PC-9 (cell line): ENCODE results near the gene PCDH15. TPM values are rescaled to one million over a fixed set of nuclear protein-coding genes. Genes with fewer than 3 reads are reported as not detected.
A peak's percentile ranks its signal among the peaks of the same experiment; 100 is the strongest.

Experiments
- BruUV-seq: library from RNA; stranded (reverse); fragments of 400-500 nt; replicated peaks from 2 replicates; lab custom pipeline; 2021; lab: Mats Ljungman, UMichigan
- CTCF ChIA-PET: fragments of 300-600 bp; sonication (Branson Sonifier 250); formaldehyde crosslinking; loops from one replicate; lab custom pipeline; 2022; ENCODE audit warnings: antibody characterized with exemption; lab: Charles Lee
- POLR2A ChIA-PET: fragments of 300-600 bp; sonication (Branson Sonifier 250); formaldehyde crosslinking; loops from one replicate; lab custom pipeline; 2022; ENCODE audit warnings: antibody characterized with exemption; ENCODE audit not compliant: unreplicated experiment; lab: Charles Lee
- DNase-seq, 2 experiments: peaks; one replicate each; pipeline versions ENCODE4 v3.0.0 to v3.0.0-alpha.2; 2015 to 2022; ENCODE audit warnings: mixed read lengths in 1 of 2
- H2AFZ ChIP-seq: fragments of 200-600 bp; sonication (generic); 2 replicates; pipeline ENCODE4 v1.8.1; 2017; ENCODE audit warnings: antibody characterized with exemption
- H3F3A ChIP-seq: fragments of 200-600 bp; sonication (generic); 2 replicates; pipeline ENCODE4 v1.8.1; 2017; ENCODE audit warnings: antibody characterized with exemption, mild to moderate bottlenecking, low read depth; ENCODE audit not compliant: insufficient read depth
- H3K27ac ChIP-seq: fragments of 200-600 bp; sonication (generic); 2 replicates; pipeline ENCODE4 v1.6.1; 2016; ENCODE audit warnings: mixed run types
- H3K27me3 ChIP-seq: fragments of 200-600 bp; sonication (generic); 2 replicates; pipeline ENCODE4 v1.6.1; 2016; ENCODE audit warnings: low read depth, mixed run types; ENCODE audit not compliant: insufficient read depth
- H3K36me3 ChIP-seq: fragments of 200-600 bp; sonication (generic); 2 replicates; pipeline ENCODE4 v1.6.1; 2016; ENCODE audit warnings: low read depth, mixed run types
- H3K4me1 ChIP-seq: fragments of 200-600 bp; sonication (generic); replicated peaks from 2 replicates; pipeline ENCODE4 v1.6.1; 2016; ENCODE audit warnings: mixed run types; ENCODE audit not compliant: insufficient read depth
- H3K4me2 ChIP-seq: fragments of 200-600 bp; sonication (generic); 2 replicates; pipeline ENCODE4 v1.6.1; 2017; ENCODE audit warnings: mixed run types
- H3K4me3 ChIP-seq: fragments of 200-600 bp; sonication (generic); 2 replicates; pipeline ENCODE4 v1.6.1; 2016; ENCODE audit warnings: mixed run types
- H3K79me2 ChIP-seq: fragments of 200-600 bp; sonication (generic); 2 replicates; pipeline ENCODE4 v1.6.1; 2017; ENCODE audit warnings: low read depth, mixed run types
- H3K9me2 ChIP-seq: fragments of 200-600 bp; sonication (generic); 2 replicates; pipeline ENCODE4 v1.8.1; 2017; ENCODE audit warnings: mild to moderate bottlenecking; ENCODE audit not compliant: insufficient read depth
- H3K9me3 ChIP-seq: fragments of 200-600 bp; sonication (generic); 2 replicates; pipeline ENCODE4 v1.8.1; 2016; ENCODE audit warnings: low read depth; ENCODE audit not compliant: insufficient read depth
- H4K20me1 ChIP-seq: fragments of 200-600 bp; sonication (generic); 2 replicates; pipeline ENCODE4 v1.8.1; 2017; ENCODE audit not compliant: insufficient read depth
- CTCF ChIP-seq: fragments of 200-600 bp; sonication (generic); conservative IDR thresholded peaks from 2 replicates; pipeline ENCODE4 v1.6.1; 2017; ENCODE audit warnings: mixed run types, antibody characterized with exemption, mild to moderate bottlenecking, moderate library complexity
- EZH2 ChIP-seq: fragments of 200-600 bp; sonication (generic); IDR thresholded peaks from 2 replicates; pipeline ENCODE4 v1.8.0; 2017; ENCODE audit warnings: antibody characterized with exemption, low read depth
- intact Hi-C: fragments of 100-400 bp; cut with micrococcal nuclease; formaldehyde crosslinking; loops from one replicate; pipeline ENCODE4 v1.10.0; 2022; ENCODE audit not compliant: unreplicated experiment
- total RNA-seq: library from RNA; stranded (reverse); gene quantifications from 2 replicates; pipeline ENCODE4 v1.2.3, GENCODE V29; 2021

The PCDH15 gene
- total RNA-seq, 1 experiment from 2014 or later, result not detected

GRCh38 chr10:54454271-54454670 lies 346.8 kb downstream of the PCDH15 start:
- Histone ChIP-seq H3F3A (no peaks in the 10 kb centered on the region), H4K20me1 (peaks cover 4% of the 10 kb centered on the region; the same call in 1 of the 2 replicates), H3K4me3 (no peak overlapping the region), H3K4me1 (no peaks in the 10 kb centered on the region), H3K79me2 (no peaks in the 10 kb centered on the region), H3K4me2 (no peak overlapping the region), H3K27me3 (no peaks in the 10 kb centered on the region), H3K27ac (no peak overlapping the region), H2AFZ (0 out of 2 replicates have a peak overlapping the region, but pooled peaks have one; percentile 25), H3K9me3 (no peaks in the 10 kb centered on the region), H3K9me2 (no peaks in the 10 kb centered on the region), H3K36me3 (no peaks in the 10 kb centered on the region)
- BruUV-seq, result no TSS peak
- CTCF ChIA-PET, result no interaction called here
- POLR2A ChIA-PET, result no interaction called here
- intact Hi-C loops, result no loop called here
- no peak for DNase-seq
- TF ChIP-seq EZH2, result no peak
- TF ChIP-seq CTCF, result no peak

- Histone ChIP-seq H3K27me3 (no peaks in the 10 kb centered on the region), H3K9me2 (no peaks in the 10 kb centered on the region), H3K36me3 (no peaks in the 10 kb centered on the region), H3K4me3 (no peak overlapping the region), H4K20me1 (peaks cover 6% of the 10 kb centered on the region; the same call in 1 of the 2 replicates), H3K79me2 (no peaks in the 10 kb centered on the region), H2AFZ (no peak overlapping the region), H3F3A (no peaks in the 10 kb centered on the region), H3K4me2 (no peak overlapping the region), H3K27ac (no peak overlapping the region), H3K9me3 (no peaks in the 10 kb centered on the region), H3K4me1 (no peaks in the 10 kb centered on the region)
- POLR2A ChIA-PET, result no interaction called here
- intact Hi-C loops, result no loop called here
- DNase-seq, result no peak
- no peak for TF ChIP-seq EZH2
- no peak for TF ChIP-seq CTCF
- CTCF ChIA-PET, result no interaction called here
- BruUV-seq, result no TSS peak
Observed at GRCh38 chr10:54449056-54449455, 352.0 kb downstream of the PCDH15 start.

GRCh38 chr10:54444170-54444569 lies 356.9 kb downstream of the PCDH15 start:
- 0 out of 2 replicates have a peak, but pooled peaks cover under 1% of the 10 kb centered on the region for H4K20me1 ChIP-seq
- H3K36me3 ChIP-seq, result no peaks in the 10 kb centered on the region
- no peaks in the 10 kb centered on the region for H3K9me2 ChIP-seq
- no peak overlapping the region for H2AFZ ChIP-seq
- H3K4me1 ChIP-seq, result no peaks in the 10 kb centered on the region
- intact Hi-C loops, result no loop called here
- no peaks in the 10 kb centered on the region for H3K27me3 ChIP-seq
- no peak for DNase-seq
- ChIA-PET CTCF (no interaction called here), POLR2A (no interaction called here)
- H3K9me3 ChIP-seq, result no peaks in the 10 kb centered on the region
- H3K79me2 ChIP-seq, result no peaks in the 10 kb centered on the region
- no peak overlapping the region for H3K4me3 ChIP-seq
- no peak for TF ChIP-seq CTCF
- no peak for TF ChIP-seq EZH2
- H3F3A ChIP-seq, result no peaks in the 10 kb centered on the region
- BruUV-seq, result no TSS peak
- H3K4me2 ChIP-seq, result no peak overlapping the region
- no peak overlapping the region for H3K27ac ChIP-seq
